Hepatocyte (in vitro differentiated cells): ENCODE measurements around the gene PARD3B.

ENCODE experiments used
- CTCF ChIP-seq: fragments of 200-600 bp; sonication (generic); IDR thresholded peaks from 2 replicates; pipeline ENCODE4 v1.5.1; 2016; ENCODE audit warnings: antibody characterized with exemption, mild to moderate bottlenecking; ENCODE audit not compliant: poor library complexity
- EZH2phosphoT487 ChIP-seq: fragments of 200-600 bp; sonication (generic); IDR thresholded peaks from one replicate; pipeline ENCODE4 v1.6.1; 2018; ENCODE audit warnings: antibody characterized with exemption, mild to moderate bottlenecking, low read depth, moderate library complexity; ENCODE audit not compliant: unreplicated experiment, severe bottlenecking

- TF ChIP-seq CTCF (no peak), EZH2phosphoT487 (no peak)
Observed at GRCh38 chr2:204510709-204511420, 34.4 kb upstream of the PARD3B start.
